Measurements from ENCODE around the gene LAS1L. TPM values are rescaled to one million over a fixed set of nuclear protein-coding genes. Genes with fewer than 3 reads are reported as not detected.
"Not testable (repeated sequence)": the region's sequence is repeated elsewhere in the genome, so short reads cannot be mapped to it uniquely, and the experiment has no call there.

LAS1L gene
- total RNA-seq, 1 donor from 2014 or later: 37.9 TPM

GRCh38 chrX:65518980-65519379 lies 15.6 kb downstream of the LAS1L start:
- DNase-seq (ENCODE audit: low read depth, low spot score): not testable (repeated sequence)

- DNase-seq (ENCODE audit: low read depth, low spot score): no peak
These were observed 16.7 kb downstream of the LAS1L start for GRCh38 chrX:65517923-65518322.

- no peak for DNase-seq (ENCODE audit: low read depth, low spot score)
These were observed 17.8 kb downstream of the LAS1L start for GRCh38 chrX:65516756-65517155.

- DNase-seq (ENCODE audit: low read depth, low spot score): no peak
These were observed 21.0 kb downstream of the LAS1L start for GRCh38 chrX:65513610-65514009.

GRCh38 chrX:65509400-65509799 lies 25.2 kb downstream of the LAS1L start:
- no peak for DNase-seq (ENCODE audit: low read depth, low spot score)

- no peak for DNase-seq (ENCODE audit: low read depth, low spot score)
These were observed 25.7 kb downstream of the LAS1L start for GRCh38 chrX:65508851-65509250.

GRCh38 chrX:65502618-65503017 lies 32.0 kb downstream of the LAS1L start:
- DNase-seq (ENCODE audit: low read depth, low spot score): no peak

- no peak for DNase-seq (ENCODE audit: low read depth, low spot score)
These were observed 41.2 kb downstream of the LAS1L start for GRCh38 chrX:65493431-65493830.

- DNase-seq (ENCODE audit: low read depth, low spot score): no peak
These were observed 43.0 kb downstream of the LAS1L start for GRCh38 chrX:65491620-65492019.

GRCh38 chrX:65488495-65488894 lies 46.1 kb downstream of the LAS1L start:
- no peak for DNase-seq (ENCODE audit: low read depth, low spot score)

GRCh38 chrX:65480960-65481359 lies 53.6 kb downstream of the LAS1L start:
- DNase-seq (ENCODE audit: low read depth, low spot score): no peak

- DNase-seq (ENCODE audit: low read depth, low spot score): not testable (repeated sequence)
These were observed 55.5 kb downstream of the LAS1L start for GRCh38 chrX:65479102-65479501.

- DNase-seq (ENCODE audit: low read depth, low spot score): no peak
These were observed 58.0 kb downstream of the LAS1L start for GRCh38 chrX:65476564-65476963.

GRCh38 chrX:65463550-65463949 lies 71.0 kb downstream of the LAS1L start:
- DNase-seq (ENCODE audit: low read depth, low spot score): no peak

Other genes with a start within 250 kb of the LAS1L start
- 509 and 653 TPM in 2 replicates for gene MSN, start 132.9 kb upstream of the LAS1L start, total RNA-seq